ENCODE results near the gene GPR150. TPM values are rescaled to one million over a fixed set of nuclear protein-coding genes. Genes with fewer than 3 reads are reported as not detected.

GPR150 gene
- 0.08 to 0.27 TPM (median 0.21 TPM) in 3 of 5 replicates, not detected in the others for total RNA-seq (2022; extraction: Qiagen RNA extraction; ENCODE audit: low read depth)

DNA sequence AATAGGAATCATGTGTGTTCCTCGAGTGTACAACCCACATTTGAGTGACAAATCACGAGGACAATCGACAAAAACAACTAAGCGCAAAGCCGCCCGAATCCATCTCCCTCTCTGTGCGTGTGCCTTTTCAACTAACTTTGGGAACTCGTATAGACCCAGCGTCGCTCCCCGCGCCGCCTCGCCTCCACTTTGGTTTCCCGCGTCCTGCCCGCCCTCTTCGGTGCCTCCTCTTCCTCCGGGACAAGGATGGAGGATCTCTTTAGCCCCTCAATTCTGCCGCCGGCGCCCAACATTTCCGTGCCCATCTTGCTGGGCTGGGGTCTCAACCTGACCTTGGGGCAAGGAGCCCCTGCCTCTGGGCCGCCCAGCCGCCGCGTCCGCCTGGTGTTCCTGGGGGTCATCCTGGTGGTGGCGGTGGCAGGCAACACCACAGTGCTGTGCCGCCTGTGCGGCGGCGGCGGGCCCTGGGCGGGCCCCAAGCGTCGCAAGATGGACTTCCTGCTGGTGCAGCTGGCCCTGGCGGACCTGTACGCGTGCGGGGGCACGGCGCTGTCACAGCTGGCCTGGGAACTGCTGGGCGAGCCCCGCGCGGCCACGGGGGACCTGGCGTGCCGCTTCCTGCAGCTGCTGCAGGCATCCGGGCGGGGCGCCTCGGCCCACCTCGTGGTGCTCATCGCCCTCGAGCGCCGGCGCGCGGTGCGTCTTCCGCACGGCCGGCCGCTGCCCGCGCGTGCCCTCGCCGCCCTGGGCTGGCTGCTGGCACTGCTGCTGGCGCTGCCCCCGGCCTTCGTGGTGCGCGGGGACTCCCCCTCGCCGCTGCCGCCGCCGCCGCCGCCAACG, at the start of gene GPR150:
Gene GPR150, plus strand, starts transcription at position 58 of the 840 bp plus-strand sequence. Its CDS starts 189 bp downstream, at position 247.

DNA sequence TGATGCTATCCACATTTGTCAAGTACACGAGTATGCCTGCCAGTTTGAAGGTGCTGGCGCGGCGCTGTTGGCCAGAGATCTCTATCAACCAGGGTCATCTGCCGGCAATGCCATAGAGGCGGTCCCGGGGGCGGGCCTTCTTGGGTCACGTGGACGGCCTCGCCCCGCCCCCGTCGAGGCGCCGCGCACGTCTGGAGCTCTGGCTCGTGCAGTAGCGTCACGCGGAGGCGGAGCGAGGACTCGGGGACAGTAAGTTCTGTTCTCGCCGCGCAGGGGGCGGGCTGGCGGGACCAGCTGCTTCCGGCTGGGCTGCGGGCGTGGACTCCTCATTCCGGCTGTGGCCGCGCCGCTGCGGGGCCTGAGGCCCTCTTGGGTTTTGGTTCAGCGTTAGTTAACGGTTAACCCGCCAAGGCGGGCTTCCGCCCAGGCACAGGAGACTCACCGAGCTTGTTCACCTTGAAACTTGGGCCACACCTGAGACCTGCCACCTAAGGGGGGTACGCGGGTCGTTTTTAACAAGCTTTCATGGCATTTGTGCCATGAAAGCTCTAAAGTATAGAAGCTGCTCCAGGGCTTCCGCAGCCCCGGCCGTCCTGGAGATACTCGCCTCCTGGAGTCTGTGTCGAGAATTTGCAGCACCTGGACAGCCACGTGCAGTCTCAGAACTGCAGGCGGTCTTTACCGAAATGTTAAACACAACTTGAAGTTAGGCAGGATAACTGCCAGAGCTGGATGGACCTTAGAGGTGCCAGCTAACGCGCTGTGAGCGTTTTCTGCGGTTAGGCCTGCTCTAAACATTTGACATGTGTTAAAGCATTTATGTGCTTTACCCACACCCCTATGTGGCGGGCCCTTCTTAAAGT, 26.9 kb downstream of the GPR150 start, which contains the start of gene RFESD:
Gene RFESD, plus strand, starts transcription at position 209 of the 863 bp plus-strand sequence. CDS start 5,495 bp downstream, outside the sequence.

Other genes starting within 250 kb of the GPR150 start
- not detected in 5 replicates for gene FAM81B, start 228.7 kb upstream of the GPR150 start, total RNA-seq (2022; extraction: Qiagen RNA extraction; ENCODE audit: low read depth)
- gene SKIC3, start 65.1 kb upstream of the GPR150 start, total RNA-seq (2022; extraction: Qiagen RNA extraction; ENCODE audit: low read depth) = 16.0 to 25.7 TPM (median 23.4 TPM) in 5 replicates
- gene ARSK, start 65.0 kb upstream of the GPR150 start, total RNA-seq (2022; extraction: Qiagen RNA extraction; ENCODE audit: low read depth) = 6.1 to 7.4 TPM (median 7.1 TPM) in 5 replicates
- gene RFESD, start 26.7 kb downstream of the GPR150 start, total RNA-seq (2022; extraction: Qiagen RNA extraction; ENCODE audit: low read depth) = 3.1 to 4.8 TPM (median 4.1 TPM) in 5 replicates
- gene SPATA9, start 62.9 kb downstream of the GPR150 start, total RNA-seq (2022; extraction: Qiagen RNA extraction; ENCODE audit: low read depth) = not detected in 5 replicates
- gene RHOBTB3, start 111.2 kb downstream of the GPR150 start, total RNA-seq (2022; extraction: Qiagen RNA extraction; ENCODE audit: low read depth) = 6.8 to 9.2 TPM (median 9.0 TPM) in 5 replicates
- 84.5 to 167 TPM (median 97.7 TPM) in 5 replicates for gene GLRX, start 202.6 kb downstream of the GPR150 start, total RNA-seq (2022; extraction: Qiagen RNA extraction; ENCODE audit: low read depth)